HG03108 (cell line): ENCODE data around the gene PRIMPOL.

Source experiments
- ATAC-seq: cut with Tn5 transposase; IDR thresholded peaks from one replicate; pipeline ENCODE4 v1.9.1; 2021; ENCODE audit warnings: moderate library complexity; ENCODE audit not compliant: unreplicated experiment

Gene PRIMPOL

DNA sequence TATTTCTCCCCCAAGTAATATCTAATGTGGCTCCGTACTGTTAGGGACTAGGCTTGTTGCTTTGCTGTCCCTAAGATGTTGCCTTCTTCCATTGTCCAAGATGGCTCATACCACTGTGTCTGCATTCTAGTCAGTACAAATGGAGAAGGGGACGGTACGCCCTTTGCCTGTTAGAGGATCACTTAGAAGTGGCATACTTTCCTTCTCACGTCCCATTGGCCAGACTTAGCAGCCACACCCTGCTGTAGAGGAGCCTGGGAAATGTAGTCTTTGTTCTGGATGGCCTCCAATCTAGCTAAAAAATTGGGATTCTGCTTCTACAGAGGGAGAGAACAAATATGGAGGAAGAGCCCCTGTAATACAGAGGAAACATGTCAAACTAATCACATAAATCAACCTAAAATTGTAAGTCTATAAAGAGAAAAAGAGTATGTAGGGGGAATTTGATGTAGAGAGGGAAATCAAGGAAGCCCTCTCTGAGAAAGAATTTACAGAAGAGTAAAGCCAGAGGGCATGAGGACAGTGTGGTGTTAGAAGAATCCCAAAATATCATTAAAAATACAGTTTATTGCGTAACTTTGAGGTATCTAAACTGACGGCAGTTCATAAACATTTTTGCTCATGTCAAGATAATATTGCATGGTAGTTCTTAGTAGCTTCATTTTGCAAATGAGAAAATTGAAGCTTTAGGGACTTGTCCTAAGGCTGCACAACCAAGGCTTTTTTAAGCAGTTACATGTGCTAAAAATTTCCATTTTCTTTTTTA, 15.1 kb downstream of the PRIMPOL start:
- no peak for ATAC-seq

DNA sequence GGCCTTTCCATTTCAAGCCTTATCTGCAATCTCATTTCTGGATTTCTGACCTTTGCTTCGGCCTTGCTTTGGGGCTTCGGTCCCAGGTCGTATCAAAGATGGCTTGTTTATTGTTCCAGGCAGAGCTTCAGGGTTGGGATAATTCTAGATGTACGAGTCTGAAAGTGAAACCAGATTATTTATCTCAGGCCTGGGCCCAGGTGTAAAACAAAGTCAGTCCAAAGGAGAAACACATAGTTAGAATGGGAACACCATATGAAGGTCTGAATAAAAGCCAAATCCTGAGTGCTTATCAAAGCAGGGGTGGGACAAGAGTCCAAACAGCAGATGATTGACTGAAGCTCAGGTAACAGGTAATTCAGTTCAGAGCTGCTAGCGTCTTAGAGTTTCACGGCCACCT, 17.1 kb downstream of the PRIMPOL start:
- no peak for ATAC-seq

DNA sequence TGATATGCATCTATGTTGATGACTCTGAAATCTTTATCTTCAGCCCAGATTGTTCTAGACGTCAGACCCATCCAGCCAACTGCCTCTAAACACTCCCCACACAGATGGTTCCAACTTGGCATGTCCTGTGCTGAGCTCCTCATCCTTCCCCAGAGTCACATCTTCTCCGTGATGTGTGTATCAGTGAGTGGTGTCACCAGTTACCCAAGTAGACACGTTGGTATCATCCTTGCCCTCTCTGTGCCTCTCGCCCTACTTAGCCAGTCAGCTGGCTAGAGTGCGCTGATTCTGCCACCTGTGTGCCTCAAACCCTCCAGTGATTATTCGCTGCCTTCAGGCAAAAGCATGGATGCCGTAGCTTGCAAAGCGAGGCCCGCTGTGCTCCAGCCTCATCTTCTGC, 18.6 kb downstream of the PRIMPOL start:
- ATAC-seq, result no peak

DNA sequence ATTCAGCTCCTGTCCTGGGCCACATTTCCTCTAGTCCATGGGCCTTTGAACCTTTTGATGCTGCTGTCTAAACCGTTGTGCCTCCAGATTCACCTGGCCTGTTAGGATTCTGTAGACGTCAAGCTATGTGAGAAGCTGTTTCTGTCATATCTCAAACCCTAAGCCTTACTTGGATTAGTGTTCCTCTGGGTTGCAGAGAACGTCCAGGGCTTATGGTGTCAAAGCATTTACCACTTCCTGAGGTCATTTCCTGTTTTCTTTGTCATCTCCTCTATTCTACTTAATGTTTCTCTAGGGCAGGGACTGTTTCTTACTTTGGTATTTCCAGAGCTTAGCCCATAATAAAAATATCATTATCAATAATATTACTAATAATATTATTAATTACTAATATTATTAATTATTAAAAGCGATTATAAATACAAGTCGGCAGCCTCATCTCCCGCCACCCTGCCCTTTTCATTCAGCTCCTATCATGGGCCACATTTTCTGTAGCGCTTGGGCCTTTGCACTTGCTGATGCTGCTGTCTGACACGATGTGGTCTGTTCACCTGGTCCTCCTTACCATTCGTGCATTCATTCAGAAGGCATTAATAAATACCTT, 19.1 kb downstream of the PRIMPOL start:
- ATAC-seq, result no peak

GRCh38 chr4:184669251-184669650, 19.7 kb downstream of the PRIMPOL start:
- no peak for ATAC-seq

GRCh38 chr4:184671101-184671500, 21.6 kb downstream of the PRIMPOL start:
- ATAC-seq, result no peak

- ATAC-seq, result no peak
Measured at GRCh38 chr4:184672741-184673140, 23.2 kb downstream of the PRIMPOL start.

GRCh38 chr4:184674011-184674410, 24.5 kb downstream of the PRIMPOL start:
- no peak for ATAC-seq

DNA sequence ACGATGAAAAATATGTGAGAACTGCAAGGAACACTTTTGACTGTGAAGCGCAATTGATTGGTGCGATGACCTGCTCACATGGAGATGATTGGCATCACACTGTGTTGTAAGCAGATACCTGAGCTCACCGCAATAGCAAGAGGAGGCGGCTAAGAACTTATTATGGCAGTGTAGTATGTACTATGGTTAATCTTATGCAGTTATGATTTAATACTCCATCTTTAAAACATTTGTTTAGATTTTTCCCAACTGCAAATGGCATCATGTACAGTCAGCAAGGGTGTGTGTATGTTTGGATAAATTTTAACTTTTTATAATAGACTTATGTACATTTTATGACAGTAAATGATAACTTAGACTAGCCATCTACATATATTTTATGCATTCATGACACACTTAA, 25.5 kb downstream of the PRIMPOL start:
- ATAC-seq, result no peak

DNA sequence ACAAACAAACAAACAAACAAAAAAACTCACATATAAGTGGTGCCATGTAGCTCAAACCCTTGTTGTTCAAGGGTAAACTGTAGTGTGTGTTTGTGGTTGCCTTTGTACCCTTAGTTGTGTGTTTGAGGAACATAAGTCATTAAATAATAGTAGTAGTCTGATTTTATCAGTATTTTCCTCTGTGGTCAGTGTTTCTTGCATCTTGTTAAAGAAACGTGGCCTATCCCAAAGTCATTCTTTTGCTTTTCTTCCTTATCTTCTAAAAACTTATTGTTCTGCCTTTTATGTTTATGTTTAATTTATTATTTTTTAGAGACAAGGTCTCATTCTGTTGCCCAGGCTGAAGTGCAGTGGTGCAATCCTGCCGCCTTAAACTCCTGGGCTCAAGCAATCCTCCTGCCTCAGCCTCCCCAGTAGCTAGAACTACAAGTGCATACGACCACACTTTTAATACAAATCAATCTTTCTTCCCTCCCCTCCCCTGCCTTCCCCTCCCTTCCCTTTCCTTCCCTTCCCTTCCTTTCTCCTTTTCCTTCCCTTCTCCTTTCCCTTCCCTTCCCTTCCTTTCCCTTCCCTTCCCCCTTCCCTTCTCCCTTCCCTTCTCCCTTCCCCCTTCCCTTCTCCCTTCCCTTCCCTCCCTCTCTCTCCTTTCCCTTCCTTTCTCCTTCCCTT, 26.4 kb downstream of the PRIMPOL start:
- no peak for ATAC-seq

DNA sequence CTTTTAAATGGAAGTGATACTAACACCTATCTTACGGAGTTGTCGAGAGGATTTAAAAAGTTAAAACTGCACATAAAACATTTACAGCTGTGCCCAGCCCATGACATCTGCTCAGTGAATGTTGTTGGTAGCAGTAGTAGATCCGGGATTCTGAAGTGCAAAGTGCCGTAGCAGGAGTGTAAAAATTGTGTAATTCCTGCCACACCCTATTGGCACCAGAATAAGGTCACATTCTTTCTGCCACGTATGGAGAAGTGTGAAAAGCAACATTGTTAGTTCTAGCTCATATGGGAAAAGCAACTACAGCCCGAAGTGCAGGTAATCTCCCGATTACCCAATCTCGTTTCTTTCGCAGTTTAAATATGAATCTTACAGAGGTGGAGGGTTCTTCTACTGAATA, 31.2 kb downstream of the PRIMPOL start:
- ATAC-seq, result no peak

DNA sequence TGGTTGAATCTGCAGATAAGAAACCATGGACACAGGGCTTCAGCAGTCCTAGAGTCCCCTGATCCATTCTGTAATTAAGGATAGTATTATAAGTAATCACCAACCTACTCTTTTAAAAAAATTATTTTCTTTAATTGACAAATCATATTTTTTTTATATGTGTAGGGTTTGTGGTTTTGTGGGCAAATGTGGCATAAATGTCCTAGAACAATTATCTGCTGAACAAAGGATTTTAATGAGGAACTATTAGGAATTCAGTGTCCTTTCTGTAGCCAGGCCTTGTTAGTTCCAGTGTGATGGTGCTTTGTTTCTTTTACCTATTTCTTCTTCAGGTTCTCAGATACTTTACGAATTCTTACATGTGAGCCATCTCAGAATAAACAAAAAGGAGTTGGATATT, 32.4 kb downstream of the PRIMPOL start:
- no peak for ATAC-seq

- ATAC-seq, result no peak
Measured at GRCh38 chr4:184684491-184685189, 35.1 kb downstream of the PRIMPOL start.

GRCh38 chr4:184688005-184688404, 38.5 kb downstream of the PRIMPOL start:
- no peak for ATAC-seq

DNA sequence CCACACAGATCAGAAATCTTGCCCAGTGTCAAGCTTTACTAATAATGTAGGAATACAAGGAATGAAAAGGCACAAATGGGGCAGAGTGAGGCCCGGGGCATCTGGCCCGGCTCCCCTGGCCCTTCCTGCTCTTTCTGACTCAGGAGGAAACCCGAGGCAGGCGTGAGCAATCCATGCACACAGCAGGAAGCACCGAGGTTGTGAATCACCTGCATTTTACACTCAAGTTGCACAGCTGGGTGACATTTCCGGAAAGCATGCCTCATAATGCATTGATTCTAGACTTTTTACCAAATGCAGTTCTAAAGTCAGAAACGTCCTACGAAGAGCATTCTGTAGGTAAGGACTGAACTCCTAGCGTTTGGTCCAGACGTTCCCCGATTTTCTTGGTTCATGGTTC, 38.9 kb downstream of the PRIMPOL start:
- no peak for ATAC-seq

DNA sequence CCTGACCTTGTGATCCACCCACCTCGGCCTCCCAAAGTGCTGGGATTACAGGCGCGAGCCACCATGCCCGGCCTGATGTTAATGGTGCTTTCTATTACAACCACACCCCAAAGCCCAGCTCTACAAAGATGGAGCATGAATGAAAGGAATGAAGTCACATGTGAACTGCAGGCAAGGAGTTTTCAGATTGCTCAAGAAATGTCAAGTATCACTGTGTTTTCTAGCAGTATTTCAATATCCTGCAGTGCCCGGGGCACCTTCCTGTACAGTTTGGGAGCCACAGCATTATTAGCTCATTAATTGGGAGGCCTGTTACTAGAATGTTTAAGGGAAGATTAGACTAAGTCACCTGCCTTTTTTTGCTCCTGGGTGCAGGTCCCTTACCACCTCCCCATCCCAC, 40.1 kb downstream of the PRIMPOL start:
- ATAC-seq, result no peak

- ATAC-seq, result no peak
Measured at GRCh38 chr4:184693056-184693455, 43.5 kb downstream of the PRIMPOL start.

DNA sequence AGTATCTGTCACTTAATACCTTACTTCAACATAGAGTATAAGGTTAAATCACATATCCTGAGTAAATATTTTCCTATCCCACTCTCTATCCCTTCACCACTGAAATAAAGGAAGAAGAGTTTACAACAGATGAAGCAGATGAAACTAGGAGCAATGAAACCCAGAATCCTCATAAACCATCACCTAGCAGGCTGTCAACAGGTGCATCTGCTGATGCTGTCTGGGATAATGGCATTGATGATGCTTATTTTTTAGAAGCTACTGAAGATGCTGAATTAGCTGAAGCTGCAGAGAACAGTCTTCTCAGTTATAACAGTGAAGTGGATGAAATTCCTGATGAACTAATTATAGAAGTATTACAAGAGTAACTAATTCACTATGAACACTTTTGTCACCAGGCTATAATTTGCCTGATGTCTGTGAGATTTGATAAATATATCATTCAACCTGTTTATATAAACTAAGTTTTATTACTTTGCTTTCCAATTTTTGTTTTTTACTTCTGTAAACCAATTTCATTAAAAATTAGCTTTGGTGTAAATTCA, 44.9 kb downstream of the PRIMPOL start:
- ATAC-seq, result no peak

- ATAC-seq, result no peak
Measured at GRCh38 chr4:184695178-184695896, 45.8 kb downstream of the PRIMPOL start.

DNA sequence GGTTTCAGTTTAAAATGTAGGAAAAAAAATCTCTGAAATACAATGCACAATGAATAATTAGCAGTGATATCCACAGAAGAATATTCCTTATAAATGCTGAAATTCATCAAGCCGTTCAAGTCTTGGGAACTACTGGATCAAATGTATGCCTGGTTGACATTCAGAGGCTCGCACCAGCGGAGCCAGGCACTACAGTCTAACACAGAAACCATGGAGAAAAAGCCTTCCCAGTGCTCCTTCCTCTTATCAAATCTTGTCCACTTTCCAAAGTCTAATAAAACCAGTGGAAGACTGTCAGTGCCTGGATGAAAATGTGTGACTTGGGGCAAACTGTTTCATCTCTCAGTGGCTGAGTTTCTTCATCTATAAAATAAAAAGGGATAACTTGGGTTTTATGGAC, 48.4 kb downstream of the PRIMPOL start:
- no peak for ATAC-seq

DNA sequence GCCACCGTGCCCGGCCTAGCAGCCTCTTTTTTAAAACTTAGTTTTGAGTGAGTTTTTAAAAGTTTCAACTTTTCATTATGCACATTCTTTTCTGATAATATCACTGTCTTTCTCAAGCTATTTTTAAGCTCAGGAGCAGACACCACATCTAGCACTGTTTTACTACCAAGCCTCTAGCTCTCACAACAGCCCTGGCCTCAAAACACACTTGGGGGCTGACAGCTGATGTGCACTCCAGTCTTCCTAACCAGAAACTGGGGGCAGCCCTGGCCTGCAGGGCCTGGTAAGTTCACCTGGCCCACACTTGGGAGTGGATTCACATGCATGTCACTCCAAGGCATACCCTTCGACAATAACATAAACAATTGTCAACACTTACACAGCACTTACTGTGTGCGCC, 50.4 kb downstream of the PRIMPOL start:
- no peak for ATAC-seq
